Transverse colon (tissue), 4 donors: ENCODE data around the gene CFD. TPM values are rescaled to one million over a fixed set of nuclear protein-coding genes. Genes with fewer than 3 reads are reported as not detected.

Experiments used
- DNase-seq: peaks from one replicate; pipeline ENCODE4 v3.0.0-alpha.2; 2019
- H3K27ac ChIP-seq, 4 donors: fragments of 200-600 bp; sonication (generic); 2 replicates each; pipeline ENCODE4 v1.5.1; 2016 to 2018; ENCODE audit warnings: inconsistent platforms in 4 of 4
- H3K27me3 ChIP-seq: fragments of 200-600 bp; sonication (generic); 2 replicates; pipeline ENCODE4 v1.5.1; 2017; ENCODE audit warnings: inconsistent platforms
- H3K36me3 ChIP-seq, 4 donors: fragments of 200-600 bp; sonication (generic); 2 replicates each; pipeline ENCODE4 v1.5.1; 2017 to 2019; ENCODE audit warnings: inconsistent platforms in 4 of 4
- H3K4me1 ChIP-seq, 4 donors: fragments of 200-600 bp; sonication (generic); 2 replicates each; pipeline ENCODE4 v1.5.1; 2017 to 2020; ENCODE audit warnings: inconsistent platforms in 4 of 4
- H3K4me3 ChIP-seq, 4 donors: fragments of 200-600 bp; sonication (generic); 1 replicate in 1 of 4; 2 replicates in 3 of 4; pipeline versions ENCODE4 v1.5.1 to v1.6.1; 2017 to 2019; ENCODE audit warnings: inconsistent platforms in 4 of 4
- H3K9me3 ChIP-seq, 2 donors: fragments of 200-600 bp; sonication (generic); 2 replicates each; pipeline ENCODE4 v1.5.1; 2017 to 2019; ENCODE audit warnings: inconsistent platforms in 2 of 2
- EP300 ChIP-seq: sonication (generic); formaldehyde crosslinking; IDR thresholded peaks from one replicate; pipeline ENCODE4 v1.6.1; 2017; ENCODE audit warnings: antibody characterized with exemption, low read depth
- POLR2A ChIP-seq: fragments of 450-650 bp; IDR thresholded peaks from one replicate; pipeline ENCODE4 v1.6.1; 2016; ENCODE audit warnings: antibody characterized with exemption, mild to moderate bottlenecking, moderate library complexity
- POLR2AphosphoS5 ChIP-seq, 3 donors: sonication (generic); formaldehyde crosslinking; IDR thresholded peaks; one replicate each; pipeline ENCODE4 v1.6.1; 2016; ENCODE audit warnings: antibody characterized with exemption in 3 of 3
- WGBS, 2 donors: methylation state at CpG; one replicate each; pipeline ENCODE4 v1.1.5; 2018; ENCODE audit warnings: low coverage in 1 of 2; 5-methylcytosine and 5-hydroxymethylcytosine counted together
- in situ Hi-C, 4 donors: fragments of 200-750 bp; cut with MboI; loops; one replicate each; pipeline versions ENCODE4 v1.15.0 to v1.15.1; 2017; ENCODE audit warnings: low sequenced_read_pairs in 3 of 4, low pct_ligation_motif_present in 1 of 4, low pct_unique_long_range_greater_than_20kb in 1 of 4
- intact Hi-C: fragments of 100-400 bp; cut with DNase I; formaldehyde crosslinking; loops from one replicate; pipeline ENCODE4 v1.15.1; 2023; ENCODE audit warnings: low total_unique reads
- total RNA-seq, 4 donors: library from RNA; depleted of rRNA; stranded (reverse); fragments of >200 nt; gene quantifications; one replicate each; pipeline ENCODE4 v1.1.0, GENCODE V29; 2016
- TF ChIP-seq, protein P1 (sequence below), 5 experiments: fragments of 200-600 bp in 3 of 5; fragments of 450-650 bp in 2 of 5; sonication (generic) in 3 of 5; IDR thresholded peaks; 1 replicate in 2 of 5; 2 replicates in 3 of 5; pipeline ENCODE4 v1.5.1; 2016 to 2017; ENCODE audit warnings: antibody characterized with exemption in 5 of 5, inconsistent platforms in 3 of 5, mild to moderate bottlenecking in 2 of 5, moderate library complexity in 1 of 5

Gene CFD
- total RNA-seq, 4 donors from 2014 or later = 147 to 368 (median 208) TPM

DNA sequence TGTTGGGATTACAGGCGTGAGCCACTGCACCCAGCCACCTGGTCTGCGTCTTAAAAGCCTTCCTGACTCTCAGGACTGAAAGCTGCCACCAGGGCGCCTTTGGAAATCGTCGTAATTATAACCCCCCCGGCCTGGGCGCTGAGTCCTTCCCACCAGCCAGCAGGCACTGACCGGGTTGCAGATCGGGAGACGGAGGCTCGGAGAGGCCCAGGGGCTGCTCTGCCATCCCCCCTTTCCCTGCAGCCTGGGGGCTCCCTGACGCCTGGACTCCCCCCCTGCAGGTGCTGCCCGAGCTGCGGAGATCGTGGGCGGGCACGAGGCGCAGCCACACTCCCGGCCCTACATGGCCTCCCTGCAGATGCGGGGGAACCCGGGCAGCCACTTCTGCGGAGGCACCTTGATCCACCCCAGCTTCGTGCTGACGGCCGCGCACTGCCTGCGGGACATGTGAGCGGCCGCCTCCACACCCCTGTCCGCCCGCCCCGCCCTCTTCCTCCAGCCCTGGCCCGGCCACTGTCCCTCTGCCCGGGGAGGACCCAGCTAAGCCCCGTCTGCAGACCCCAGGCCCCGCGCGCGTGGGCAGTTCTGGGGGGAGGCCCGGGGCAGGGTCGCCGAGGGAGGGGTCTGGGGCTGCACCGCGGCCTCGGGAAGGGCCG is 16.2 kb upstream of the CFD start:
- intact Hi-C loops (loop anchor here (10.0 kb wide), 1 partner anchor 69 kb away; no protein-coding TSS in a partner anchor), in situ Hi-C loops (no loop called here)
- peak overlapping the region in 1 of 4 donors; percentile 18 for H3K4me3 ChIP-seq
- H3K36me3 ChIP-seq = no peaks in the 10 kb centered on the region
- 3% methylated on average over 32 of the region's 46 CpGs; no CpG with 5 or more reads in 1 of the 2 donors for WGBS, 2 donors
- DNase-seq = no peak
- H3K27me3 ChIP-seq = peaks cover 94% of the 10 kb centered on the region
- TF ChIP-seq EP300 = no peak
- TF ChIP-seq, protein P1, sequence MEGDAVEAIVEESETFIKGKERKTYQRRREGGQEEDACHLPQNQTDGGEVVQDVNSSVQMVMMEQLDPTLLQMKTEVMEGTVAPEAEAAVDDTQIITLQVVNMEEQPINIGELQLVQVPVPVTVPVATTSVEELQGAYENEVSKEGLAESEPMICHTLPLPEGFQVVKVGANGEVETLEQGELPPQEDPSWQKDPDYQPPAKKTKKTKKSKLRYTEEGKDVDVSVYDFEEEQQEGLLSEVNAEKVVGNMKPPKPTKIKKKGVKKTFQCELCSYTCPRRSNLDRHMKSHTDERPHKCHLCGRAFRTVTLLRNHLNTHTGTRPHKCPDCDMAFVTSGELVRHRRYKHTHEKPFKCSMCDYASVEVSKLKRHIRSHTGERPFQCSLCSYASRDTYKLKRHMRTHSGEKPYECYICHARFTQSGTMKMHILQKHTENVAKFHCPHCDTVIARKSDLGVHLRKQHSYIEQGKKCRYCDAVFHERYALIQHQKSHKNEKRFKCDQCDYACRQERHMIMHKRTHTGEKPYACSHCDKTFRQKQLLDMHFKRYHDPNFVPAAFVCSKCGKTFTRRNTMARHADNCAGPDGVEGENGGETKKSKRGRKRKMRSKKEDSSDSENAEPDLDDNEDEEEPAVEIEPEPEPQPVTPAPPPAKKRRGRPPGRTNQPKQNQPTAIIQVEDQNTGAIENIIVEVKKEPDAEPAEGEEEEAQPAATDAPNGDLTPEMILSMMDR (IDR thresholded peaks at IDR 0.05) = peak in 1 of 5 experiments; percentile 17
- peaks cover 6 to 17% (median 11%) of the 10 kb centered on the region in 4 donors for H3K4me1 ChIP-seq
- no peaks in the 10 kb centered on the region for H3K9me3 ChIP-seq
- H3K27ac ChIP-seq = no peak overlapping the region

DNA sequence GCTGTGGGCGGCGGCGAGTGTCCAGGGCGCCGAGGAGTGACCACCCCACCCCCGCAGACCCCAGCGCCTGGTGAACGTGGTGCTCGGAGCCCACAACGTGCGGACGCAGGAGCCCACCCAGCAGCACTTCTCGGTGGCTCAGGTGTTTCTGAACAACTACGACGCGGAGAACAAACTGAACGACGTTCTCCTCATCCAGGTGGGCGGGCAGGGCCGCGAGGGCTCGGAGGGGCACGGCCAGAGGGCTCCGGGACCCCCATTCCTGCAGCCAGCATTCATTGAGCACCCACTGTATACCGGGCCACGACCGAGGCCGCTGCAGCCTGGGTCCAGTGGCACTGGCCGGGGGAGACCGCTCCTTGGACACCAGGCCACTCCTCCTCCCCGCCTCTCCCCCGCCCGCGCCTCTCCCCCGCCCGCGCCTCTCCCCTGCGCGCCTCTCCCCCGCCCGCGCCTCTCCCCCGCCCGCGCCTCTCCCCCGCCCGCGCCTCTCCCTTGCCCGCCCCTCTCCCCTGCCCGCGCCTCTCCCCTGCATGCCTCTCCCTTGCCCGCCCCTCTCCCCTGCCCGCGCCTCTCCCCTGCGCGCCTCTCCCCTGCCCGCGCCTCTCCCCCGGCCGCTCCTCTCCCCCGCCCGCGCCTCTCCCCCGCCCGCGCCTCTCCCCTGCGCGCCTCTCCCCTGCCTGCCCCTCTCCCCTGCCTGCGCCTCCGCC is 15.5 kb upstream of the CFD start:
- Histone ChIP-seq H3K27me3 (peaks cover 93% of the 10 kb centered on the region), H3K36me3 (no peaks in the 10 kb centered on the region), H3K27ac (no peak overlapping the region), H3K4me3 (peak overlapping the region in 1 of 4 donors; percentile 18), H3K9me3 (no peaks in the 10 kb centered on the region), H3K4me1 (peaks cover 6 to 17% (median 11%) of the 10 kb centered on the region in 4 donors)
- no peak for TF ChIP-seq POLR2A
- no peak for TF ChIP-seq EP300
- TF ChIP-seq, protein P1 (IDR thresholded peaks at IDR 0.05) = no peak
- WGBS, 2 donors = 18% methylated on average over 27 of the region's 70 CpGs; no CpG with 5 or more reads in 1 of the 2 donors
- intact Hi-C loops = loop anchor here (10.0 kb wide), 1 partner anchor 69 kb away; no protein-coding TSS in a partner anchor
- in situ Hi-C loops = no loop called here
- no peak for DNase-seq

DNA sequence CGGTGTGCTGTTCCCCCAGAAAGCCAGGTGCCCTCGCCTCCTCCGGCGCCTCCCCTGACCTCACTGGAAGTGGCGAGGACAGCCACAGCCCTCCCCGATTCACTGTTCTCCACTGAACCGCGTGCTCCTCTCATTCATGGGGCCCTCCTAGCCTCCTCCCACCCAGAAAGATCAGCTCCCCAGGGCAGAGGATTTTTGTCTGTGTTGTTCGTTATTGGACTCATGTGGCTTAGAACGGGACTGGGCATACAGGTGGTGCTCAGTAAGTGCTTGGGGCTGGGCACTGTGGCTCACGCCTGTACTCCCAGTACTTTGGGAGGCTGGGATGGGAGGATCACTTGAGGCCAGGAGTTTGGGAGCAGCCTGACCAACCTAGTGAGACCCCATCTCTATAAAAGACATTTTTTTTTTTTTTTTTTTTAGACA is 14.9 kb upstream of the CFD start:
- no peaks in the 10 kb centered on the region for H3K9me3 ChIP-seq
- no peak overlapping the region for H3K27ac ChIP-seq
- H3K4me3 ChIP-seq = no peak overlapping the region
- TF ChIP-seq EP300 (no peak), POLR2AphosphoS5 (IDR thresholded peaks at IDR 0.05) (no peak), POLR2A (no peak)
- TF ChIP-seq, protein P1 (IDR thresholded peaks at IDR 0.05) = no peak
- H3K27me3 ChIP-seq = peaks cover 91% of the 10 kb centered on the region
- intact Hi-C loops (loop anchor here (10.0 kb wide), 1 partner anchor 70 kb away; no protein-coding TSS in a partner anchor), in situ Hi-C loops (no loop called here)
- H3K36me3 ChIP-seq = no peaks in the 10 kb centered on the region
- WGBS, 2 donors = 22 to 41% methylated on average over 3 to 10 of the region's 11 CpGs
- DNase-seq = no peak
- H3K4me1 ChIP-seq = peaks cover 6 to 17% (median 11%) of the 10 kb centered on the region in 4 donors

DNA sequence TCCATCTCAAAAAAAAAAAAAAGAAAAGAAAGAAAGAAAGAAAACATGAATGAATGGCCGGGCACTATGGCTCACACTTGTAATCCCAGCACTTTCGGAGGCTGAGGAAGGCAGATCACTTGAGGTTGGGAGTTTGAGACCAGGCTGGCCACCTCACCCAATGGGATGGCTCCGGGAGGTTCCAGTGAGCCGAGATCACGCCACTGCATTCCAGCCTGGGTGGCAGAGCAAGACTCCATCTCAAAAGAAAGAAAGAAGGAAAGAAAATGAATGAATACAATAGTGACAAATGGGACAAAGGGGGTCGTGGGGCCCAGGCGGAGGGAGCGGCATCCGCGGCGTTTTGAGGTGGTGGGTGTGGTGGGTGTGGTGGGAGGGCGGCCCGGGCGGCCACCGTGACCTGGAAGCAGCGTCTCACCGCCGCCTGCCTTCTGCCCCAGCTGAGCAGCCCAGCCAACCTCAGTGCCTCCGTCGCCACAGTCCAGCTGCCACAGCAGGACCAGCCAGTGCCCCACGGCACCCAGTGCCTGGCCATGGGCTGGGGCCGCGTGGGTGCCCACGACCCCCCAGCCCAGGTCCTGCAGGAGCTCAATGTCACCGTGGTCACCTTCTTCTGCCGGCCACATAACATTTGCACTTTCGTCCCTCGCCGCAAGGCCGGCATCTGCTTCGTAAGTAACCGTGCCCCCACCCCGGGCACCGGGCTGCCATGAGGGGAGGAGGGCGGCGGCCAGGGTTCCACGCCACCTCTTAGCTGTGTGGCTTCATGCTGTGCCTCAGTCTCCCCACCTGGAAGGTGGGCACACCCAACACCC is 13.6 kb upstream of the CFD start:
- TF ChIP-seq POLR2AphosphoS5 (IDR thresholded peaks at IDR 0.05) = no peak
- TF ChIP-seq POLR2A = no peak
- TF ChIP-seq, protein P1 (IDR thresholded peaks at IDR 0.05) = no peak
- no peak for TF ChIP-seq EP300
- H3K27me3 ChIP-seq = peaks cover 89% of the 10 kb centered on the region

More for the DNA sequence above, 13.6 kb upstream of the CFD start:
- Histone ChIP-seq H3K4me1 (peaks cover 6 to 20% (median 13%) of the 10 kb centered on the region in 4 donors), H3K9me3 (no peaks in the 10 kb centered on the region), H3K36me3 (no peaks in the 10 kb centered on the region), H3K27ac (no peak overlapping the region), H3K4me3 (no peak overlapping the region)
- DNase-seq = no peak
- intact Hi-C loops = loop anchor here (10.0 kb wide), 1 partner anchor 71 kb away; no protein-coding TSS in a partner anchor
- WGBS, 2 donors = 32 to 66% methylated on average over 3 to 36 of the region's 37 CpGs
- in situ Hi-C loops = no loop called here
